GM12865 (cell line): ENCODE data around the gene KIT.

Experiments
- DNase-seq: peaks from one replicate; pipeline ENCODE4 v3.0.0; 2010; ENCODE audit warnings: low read depth
- H3K4me3 ChIP-seq: 2 replicates; pipeline ENCODE4 v1.5.1; 2011; ENCODE audit warnings: mild to moderate bottlenecking, low read depth, low read length, control low read depth
- CTCF ChIP-seq: IDR thresholded peaks from 2 replicates; pipeline ENCODE4 v1.5.1; 2011; ENCODE audit warnings: low read length, control low read depth, low read depth, inconsistent platforms; ENCODE audit not compliant: insufficient read depth; ENCODE audit errors: missing control alignments

Gene KIT

GRCh38 chr4:54683616-54684346, 26.0 kb downstream of the KIT start:
- DNase-seq: peak; percentile 53
- no peak overlapping the region for H3K4me3 ChIP-seq
- peak; percentile 55 for TF ChIP-seq CTCF

GRCh38 chr4:54685810-54686209, 28.1 kb downstream of the KIT start:
- DNase-seq: no peak
- H3K4me3 ChIP-seq: no peak overlapping the region
- TF ChIP-seq CTCF: no peak

GRCh38 chr4:54687887-54688841, 30.4 kb downstream of the KIT start:
- H3K4me3 ChIP-seq: no peak overlapping the region
- no peak for TF ChIP-seq CTCF
- peak; percentile 28 for DNase-seq

GRCh38 chr4:54695337-54695736, 37.6 kb downstream of the KIT start:
- DNase-seq: no peak
- H3K4me3 ChIP-seq: no peak overlapping the region
- TF ChIP-seq CTCF: no peak

GRCh38 chr4:54695788-54696187, 38.0 kb downstream of the KIT start:
- no peak overlapping the region for H3K4me3 ChIP-seq
- DNase-seq: no peak
- TF ChIP-seq CTCF: no peak

GRCh38 chr4:54696649-54697048, 38.9 kb downstream of the KIT start:
- DNase-seq: no peak
- H3K4me3 ChIP-seq: no peak overlapping the region

More at GRCh38 chr4:54696649-54697048, 38.9 kb downstream of the KIT start:
- no peak for TF ChIP-seq CTCF
